CD14-positive monocyte (primary cell): ENCODE data around the gene SH3GLB2. TPM values are rescaled to one million over a fixed set of nuclear protein-coding genes. Genes with fewer than 3 reads are reported as not detected.
"Not testable (repeated sequence)": the region's sequence is repeated elsewhere in the genome, so short reads cannot be mapped to it uniquely, and the experiment has no call there.

Experiments used
- DNase-seq, 3 donors: peaks; one replicate each; pipeline ENCODE4 v3.0.0-alpha.2; 2011 to 2022
- H2AFZ ChIP-seq: 2 replicates; pipeline ENCODE4 v1.6.0; 2012; ENCODE audit warnings: mild to moderate bottlenecking, low read depth, low read length, inconsistent platforms; ENCODE audit not compliant: insufficient read depth, poor library complexity, severe bottlenecking
- H3K27ac ChIP-seq, 2 donors: 1 replicate in 1 of 2; 2 replicates in 1 of 2; pipeline ENCODE4 v1.5.1; 2012 to 2013; ENCODE audit warnings: low read length in 2 of 2, control low read depth in 1 of 2, inconsistent platforms in 1 of 2, low read depth in 1 of 2, mild to moderate bottlenecking in 1 of 2
- H3K27me3 ChIP-seq, 2 donors: one replicate each; pipeline versions ENCODE4 v1.6.0 to v1.6.1; 2011 to 2013; ENCODE audit warnings: low read length in 2 of 2; ENCODE audit not compliant: control insufficient read depth in 2 of 2, insufficient read depth in 2 of 2
- H3K36me3 ChIP-seq, 2 donors: replicated peaks in 1 of 2; 1 replicate in 1 of 2; 2 replicates in 1 of 2; pipeline versions ENCODE4 v1.5.1 to v1.6.1; 2012 to 2013; ENCODE audit warnings: low read length in 2 of 2, control low read depth in 1 of 2, inconsistent platforms in 1 of 2, mild to moderate bottlenecking in 1 of 2; ENCODE audit not compliant: insufficient read depth in 2 of 2, control insufficient read depth in 1 of 2
- H3K4me1 ChIP-seq, 2 donors: 1 replicate in 1 of 2; 2 replicates in 1 of 2; pipeline versions ENCODE4 v1.5.1 to v1.6.1; 2012 to 2013; ENCODE audit warnings: low read length in 2 of 2, control low read depth in 1 of 2, inconsistent platforms in 1 of 2, mild to moderate bottlenecking in 1 of 2, moderate library complexity in 1 of 2; ENCODE audit not compliant: insufficient read depth in 2 of 2, control insufficient read depth in 1 of 2
- H3K4me2 ChIP-seq: replicated peaks from 2 replicates; pipeline ENCODE3; 2012; ENCODE audit warnings: low read length, moderate library complexity, mild to moderate bottlenecking; ENCODE audit not compliant: poor library complexity, severe bottlenecking; ENCODE audit errors: extremely low read depth
- H3K4me3 ChIP-seq, 3 experiments: fragments of 200-600 bp in 1 of 3; sonication (generic) in 1 of 3; replicated peaks in 1 of 3; 1 replicate in 2 of 3; 2 replicates in 1 of 3; pipeline ENCODE4 v1.5.1; 2011 to 2013; ENCODE audit warnings: low read length in 3 of 3, mild to moderate bottlenecking in 3 of 3, control low read depth in 2 of 3, low read depth in 2 of 3, inconsistent platforms in 1 of 3, moderate library complexity in 1 of 3
- H3K79me2 ChIP-seq: 2 replicates; pipeline ENCODE4 v1.6.0; 2012; ENCODE audit warnings: mild to moderate bottlenecking, control low read depth, inconsistent platforms, low read length, moderate library complexity; ENCODE audit not compliant: insufficient read depth
- H3K9ac ChIP-seq: 2 replicates; pipeline ENCODE4 v1.6.0; 2017; ENCODE audit warnings: low read length, mild to moderate bottlenecking; ENCODE audit not compliant: insufficient read depth, poor library complexity, severe bottlenecking
- H3K9me3 ChIP-seq, 2 donors: replicated peaks in 1 of 2; 1 replicate in 1 of 2; 2 replicates in 1 of 2; pipeline versions ENCODE4 v1.5.1 to v1.6.1; 2012 to 2013; ENCODE audit warnings: low read length in 2 of 2, control low read depth in 1 of 2; ENCODE audit not compliant: control insufficient read depth in 1 of 2, insufficient read depth in 1 of 2
- H4K20me1 ChIP-seq: 2 replicates; pipeline ENCODE4 v1.6.0; 2012; ENCODE audit warnings: mild to moderate bottlenecking, low read length, control low read depth, moderate library complexity; ENCODE audit not compliant: insufficient read depth
- H3K27ac Mint-ChIP-seq, 7 donors: one replicate each; pipeline ENCODE4 v1.8.0; 2020; ENCODE audit warnings: mild to moderate bottlenecking in 7 of 7, mixed read lengths in 7 of 7, moderate library complexity in 6 of 7, inconsistent platforms in 2 of 7
- H3K27me3 Mint-ChIP-seq, 3 donors: one replicate each; pipeline ENCODE4 v1.8.0; 2021 to 2022; ENCODE audit warnings: low read depth in 3 of 3, mild to moderate bottlenecking in 3 of 3, mixed read lengths in 3 of 3, moderate library complexity in 3 of 3, inconsistent platforms in 1 of 3
- H3K36me3 Mint-ChIP-seq, 2 donors: one replicate each; pipeline ENCODE4 v1.8.0; 2020; ENCODE audit warnings: mixed read lengths in 2 of 2, inconsistent platforms in 1 of 2, mild to moderate bottlenecking in 1 of 2
- H3K4me1 Mint-ChIP-seq: one replicate; pipeline ENCODE4 v1.8.0; 2020; ENCODE audit warnings: mild to moderate bottlenecking, mixed read lengths
- H3K4me3 Mint-ChIP-seq, 2 donors: one replicate each; pipeline ENCODE4 v1.8.0; 2020; ENCODE audit warnings: mild to moderate bottlenecking in 2 of 2, mixed read lengths in 2 of 2, moderate library complexity in 1 of 2
- H3K9me3 Mint-ChIP-seq, 7 donors: one replicate each; pipeline ENCODE4 v1.8.0; 2020 to 2022; ENCODE audit warnings: mixed read lengths in 7 of 7, mild to moderate bottlenecking in 6 of 7, moderate library complexity in 6 of 7, inconsistent platforms in 2 of 7
- CTCF ChIP-seq: fragments of 200-600 bp; IDR thresholded peaks from one replicate; pipeline ENCODE4 v1.8.0; 2022; ENCODE audit warnings: antibody characterized with exemption, mild to moderate bottlenecking
- WGBS: methylation state at CpG from one replicate; pipeline ENCODE4 v1.1.5; 2013; ENCODE audit warnings: missing lambda C conversion rate; ENCODE audit not compliant: insufficient coverage; 5-methylcytosine and 5-hydroxymethylcytosine counted together
- intact Hi-C, 2 donors: fragments of 100-400 bp; cut with micrococcal nuclease; formaldehyde crosslinking; loops; one replicate each; pipeline versions ENCODE4 v1.15.0 to v1.15.1; 2023
- polyA plus RNA-seq, 3 donors: library from polyadenylated mRNA; depleted of rRNA in 1 of 3; unstranded in 2 of 3; stranded (reverse) in 1 of 3; fragments of 300-500 nt in 2 of 3; fragments of >200 nt in 1 of 3; fragmentation: Illumina TruSeq in 2 of 3; gene quantifications; 1 replicate in 2 of 3; 2 replicates in 1 of 3; pipeline ENCODE4 v1.2.3, GENCODE V29; 2012 to 2021

SH3GLB2 gene
- polyA plus RNA-seq, 3 donors, result 8.0 to 77.0 (median 25.9) TPM

DNA sequence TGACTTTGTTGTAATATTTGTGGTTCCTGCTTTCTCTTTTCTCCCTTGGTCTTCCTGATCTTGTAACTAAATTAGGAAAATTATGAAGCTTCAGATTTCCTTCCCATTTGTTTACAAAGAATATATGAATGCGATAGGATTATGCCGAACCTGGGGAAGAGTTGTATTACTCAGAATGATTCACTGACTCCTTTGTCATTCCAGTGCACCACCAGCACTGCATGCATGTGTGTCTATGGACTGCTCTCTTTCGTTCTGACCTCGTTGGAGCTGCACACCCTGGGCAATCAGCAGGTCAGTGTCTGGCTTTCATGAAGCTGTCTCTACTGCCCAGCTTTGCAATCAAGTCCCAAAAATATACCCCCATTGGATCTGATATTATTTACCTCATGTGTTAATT lies 55.2 kb downstream of the SH3GLB2 start:
- DNase-seq, result no peak

GRCh38 chr9:128969491-128969890 lies 58.6 kb downstream of the SH3GLB2 start:
- H3K4me1 Mint-ChIP-seq, result no peaks in the 10 kb centered on the region
- no peaks in the 10 kb centered on the region for H3K27me3 ChIP-seq
- no peak overlapping the region for H3K4me2 ChIP-seq
- intact Hi-C loops, result no loop called here
- H3K4me3 Mint-ChIP-seq, result no peak overlapping the region
- no peaks in the 10 kb centered on the region for H3K4me1 ChIP-seq
- peaks cover 0 to 2% (median 0%) of the 10 kb centered on the region in 7 donors for H3K9me3 Mint-ChIP-seq
- H2AFZ ChIP-seq, result no peak overlapping the region
- H3K27me3 Mint-ChIP-seq, result no peaks in the 10 kb centered on the region
- no peak overlapping the region for H3K27ac Mint-ChIP-seq
- no peak overlapping the region for H3K9ac ChIP-seq
- TF ChIP-seq CTCF, result no peak
- H3K36me3 ChIP-seq, result peaks cover 59 to 87% of the 10 kb centered on the region in 2 donors
- no peak for DNase-seq
- no peak overlapping the region for H3K4me3 ChIP-seq
- no peaks in the 10 kb centered on the region for H4K20me1 ChIP-seq
- no peaks in the 10 kb centered on the region for H3K9me3 ChIP-seq
- H3K79me2 ChIP-seq, result no peaks in the 10 kb centered on the region
- no peak overlapping the region for H3K27ac ChIP-seq
- WGBS, result 95% methylated on average over 4 of the region's 5 CpGs
- peaks cover 62 to 89% of the 10 kb centered on the region in 2 donors for H3K36me3 Mint-ChIP-seq

More for the DNA sequence above, 55.2 kb downstream of the SH3GLB2 start:
- Mint-ChIP-seq H3K27me3 (no peaks in the 10 kb centered on the region), H3K4me3 (no peak overlapping the region), H3K27ac (no peak overlapping the region), H3K4me1 (no peaks in the 10 kb centered on the region), H3K36me3 (peaks cover 77 to 97% of the 10 kb centered on the region in 2 donors), H3K9me3 (no peaks in the 10 kb centered on the region)
- Histone ChIP-seq H3K4me2 (no peak overlapping the region), H3K9ac (no peak overlapping the region), H3K27me3 (no peaks in the 10 kb centered on the region), H3K27ac (no peak overlapping the region), H3K9me3 (no peaks in the 10 kb centered on the region), H3K79me2 (no peaks in the 10 kb centered on the region), H3K4me3 (no peak overlapping the region), H3K4me1 (no peaks in the 10 kb centered on the region), H3K36me3 (peaks cover 74 to 99% of the 10 kb centered on the region in 2 donors), H4K20me1 (no peaks in the 10 kb centered on the region), H2AFZ (no peak overlapping the region)
- TF ChIP-seq CTCF, result no peak
- 86% methylated on average over 2 of the region's 4 CpGs for WGBS
- intact Hi-C loops, result no loop called here

DNA sequence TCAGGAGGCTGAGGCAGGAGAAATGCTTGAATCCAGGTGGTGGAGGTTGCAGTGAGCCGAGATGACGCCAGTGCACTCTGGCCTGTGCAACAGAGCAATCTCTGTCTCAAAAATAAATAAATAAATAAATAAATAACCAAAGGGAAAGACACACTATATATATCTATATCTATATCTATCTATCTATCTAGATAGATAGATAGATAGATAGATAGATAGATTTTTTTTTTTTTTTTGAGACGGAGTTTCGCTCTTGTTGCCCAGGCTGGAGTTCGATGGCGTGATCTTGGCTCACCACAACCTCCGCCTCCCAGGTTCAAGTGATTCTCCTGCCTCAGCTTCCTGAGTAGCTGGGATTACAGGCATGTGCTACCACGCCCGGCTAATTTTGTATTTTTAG lies 66.7 kb downstream of the SH3GLB2 start:
- no CpG with 5 or more reads among the region's 9 CpGs for WGBS

More for the DNA sequence above, 66.7 kb downstream of the SH3GLB2 start:
- DNase-seq, intact Hi-C loops, H3K9me3 ChIP-seq, H3K27ac ChIP-seq, H3K9me3 Mint-ChIP-seq, H3K4me3 ChIP-seq, H3K27me3 Mint-ChIP-seq, H3K4me1 Mint-ChIP-seq, H2AFZ ChIP-seq, H4K20me1 ChIP-seq, H3K9ac ChIP-seq, H3K4me3 Mint-ChIP-seq, H3K79me2 ChIP-seq, H3K4me1 ChIP-seq, H3K27me3 ChIP-seq, H3K27ac Mint-ChIP-seq, H3K4me2 ChIP-seq: not testable (repeated sequence)
- peaks cover 56 to 81% of the 10 kb centered on the region in 2 donors for H3K36me3 ChIP-seq
- H3K36me3 Mint-ChIP-seq, result peaks cover 46 to 83% of the 10 kb centered on the region in 2 donors
